Natural killer cell treated with Interleukin-12 subunit alpha and Interleukin-12 subunit beta and Interleukin-15 and Interleukin-18, amount 100 ng/mL, for 72 hours (primary cell): ENCODE measurements around the gene QPCT. TPM values are rescaled to one million over a fixed set of nuclear protein-coding genes. Genes with fewer than 3 reads are reported as not detected.
"Not testable (repeated sequence)": the region's sequence is repeated elsewhere in the genome, so short reads cannot be mapped to it uniquely, and the experiment has no call there.

Source experiments
- ATAC-seq, 2 donors: fragments of 150-1000 bp; cut with Tn5 transposase in 1 of 2; sonication (Bioruptor Pico), chemical (Tn5 transposase) in 1 of 2; 2 replicates each; pipeline ENCODE4 v1.10.0; 2021
- DNase-seq: peaks from one replicate; pipeline ENCODE4 v3.0.0; 2022; ENCODE audit warnings: low spot score
- H3K27ac Mint-ChIP-seq, 2 donors: 1 replicate in 1 of 2; 2 replicates in 1 of 2; pipeline ENCODE4 v1.8.0; 2022; ENCODE audit warnings: mixed read lengths in 2 of 2, mild to moderate bottlenecking in 1 of 2, moderate library complexity in 1 of 2
- H3K27me3 Mint-ChIP-seq, 2 donors: 1 replicate in 1 of 2; 2 replicates in 1 of 2; pipeline ENCODE4 v1.8.0; 2022; ENCODE audit warnings: mixed read lengths in 2 of 2
- H3K36me3 Mint-ChIP-seq: one replicate; pipeline ENCODE4 v1.8.0; 2022; ENCODE audit warnings: mixed read lengths
- H3K4me1 Mint-ChIP-seq, 2 donors: 1 replicate in 1 of 2; 2 replicates in 1 of 2; pipeline ENCODE4 v1.8.0; 2022; ENCODE audit warnings: low read depth in 2 of 2, mixed read lengths in 2 of 2, mild to moderate bottlenecking in 1 of 2
- H3K4me3 Mint-ChIP-seq: one replicate; pipeline ENCODE4 v1.8.0; 2022; ENCODE audit warnings: mixed read lengths
- H3K9me3 Mint-ChIP-seq: 2 replicates; pipeline ENCODE4 v1.8.0; 2022; ENCODE audit warnings: mixed read lengths
- total RNA-seq, 2 donors: library from RNA; stranded (reverse); gene quantifications; one replicate each; pipeline ENCODE4 v1.2.3, GENCODE V29; 2022

Gene QPCT
- total RNA-seq = 1 to 10 TPM in 1 of 2 donors, under 1 TPM in 1; 0.33 to 1.5 TPM

DNA sequence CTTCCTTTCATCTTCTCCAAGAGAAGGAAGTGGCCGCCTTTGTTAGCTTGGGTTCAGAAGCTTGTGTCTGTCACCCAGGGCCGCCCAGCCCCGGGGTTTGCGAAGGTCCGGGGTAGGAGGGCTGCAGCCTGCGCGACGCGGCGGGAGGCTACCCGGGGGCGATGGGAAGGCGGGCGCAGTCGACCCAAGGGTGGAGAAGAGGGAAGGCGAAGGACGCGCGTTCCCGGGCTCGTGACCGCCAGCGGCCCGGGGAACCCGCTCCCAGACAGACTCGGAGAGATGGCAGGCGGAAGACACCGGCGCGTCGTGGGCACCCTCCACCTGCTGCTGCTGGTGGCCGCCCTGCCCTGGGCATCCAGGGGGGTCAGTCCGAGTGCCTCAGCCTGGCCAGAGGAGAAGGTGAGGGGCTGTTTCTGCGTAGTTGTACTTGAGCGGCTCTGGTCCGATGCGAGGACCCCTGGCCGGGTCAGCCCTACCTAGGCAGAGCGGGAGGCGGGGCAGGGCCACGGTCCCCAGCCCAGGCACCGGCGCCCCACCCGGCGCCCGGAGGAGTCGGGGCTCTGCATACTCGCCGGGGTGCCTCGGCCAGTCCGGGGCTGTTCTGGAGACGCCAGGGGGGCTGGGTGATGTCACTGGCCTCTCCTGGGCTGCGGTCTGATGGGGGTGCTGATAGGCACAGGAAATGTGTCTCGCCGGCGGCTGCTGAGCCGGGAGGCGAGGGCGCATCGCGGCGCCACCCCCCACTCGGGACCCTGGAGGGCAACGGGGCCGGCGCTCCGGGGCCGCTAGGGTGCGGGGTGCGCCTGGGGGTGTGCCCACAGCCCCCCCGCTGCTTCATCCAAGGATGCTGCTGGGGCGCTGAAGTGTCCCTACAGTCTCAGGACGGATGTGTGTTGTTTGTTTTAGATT lies at the start of gene QPCT:
Gene QPCT (plus strand): TSS at position 178 of the 909 bp plus-strand sequence. CDS start 102 bp downstream, at position 280.
- H3K36me3 Mint-ChIP-seq = no peaks in the 10 kb centered on the region
- H3K9me3 Mint-ChIP-seq = no peaks in the 10 kb centered on the region
- no peak within 1 kb of the TSS for H3K27ac Mint-ChIP-seq
- DNase-seq = peak; percentile 65
- peak within 1 kb of the TSS; percentile 85 for H3K4me3 Mint-ChIP-seq
- peak; percentile 88 to 95 for ATAC-seq
- peaks cover 23 to 40% of the 10 kb centered on the region in 2 donors for H3K27me3 Mint-ChIP-seq
- H3K4me1 Mint-ChIP-seq = peaks cover 5 to 11% of the 10 kb centered on the region in 2 donors

DNA sequence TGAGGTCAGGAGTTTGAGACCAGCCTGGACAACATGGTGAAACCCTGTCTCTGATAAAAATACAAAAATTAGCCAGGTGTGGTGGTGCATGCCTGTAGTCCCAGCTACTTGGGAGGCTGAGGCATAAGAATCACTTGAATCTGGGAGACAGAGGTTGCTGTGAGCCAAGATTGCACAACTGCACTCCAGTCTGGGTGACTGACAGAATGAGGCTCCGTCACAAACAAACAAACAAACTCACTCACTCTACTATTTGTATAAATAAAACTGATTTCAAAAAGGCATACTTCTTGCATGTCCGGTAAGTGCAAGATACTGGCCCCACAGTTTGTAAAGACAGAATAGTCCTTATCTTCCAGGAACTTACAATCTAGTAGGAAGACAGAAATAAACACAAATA lies 49.6 kb upstream of the QPCT start:
- not testable (repeated sequence) for H3K27ac Mint-ChIP-seq, ATAC-seq, H3K4me3 Mint-ChIP-seq, H3K36me3 Mint-ChIP-seq, H3K27me3 Mint-ChIP-seq, H3K9me3 Mint-ChIP-seq, DNase-seq
- H3K4me1 Mint-ChIP-seq = peaks cover 19 to 21% of the 10 kb centered on the region in 2 donors

DNA sequence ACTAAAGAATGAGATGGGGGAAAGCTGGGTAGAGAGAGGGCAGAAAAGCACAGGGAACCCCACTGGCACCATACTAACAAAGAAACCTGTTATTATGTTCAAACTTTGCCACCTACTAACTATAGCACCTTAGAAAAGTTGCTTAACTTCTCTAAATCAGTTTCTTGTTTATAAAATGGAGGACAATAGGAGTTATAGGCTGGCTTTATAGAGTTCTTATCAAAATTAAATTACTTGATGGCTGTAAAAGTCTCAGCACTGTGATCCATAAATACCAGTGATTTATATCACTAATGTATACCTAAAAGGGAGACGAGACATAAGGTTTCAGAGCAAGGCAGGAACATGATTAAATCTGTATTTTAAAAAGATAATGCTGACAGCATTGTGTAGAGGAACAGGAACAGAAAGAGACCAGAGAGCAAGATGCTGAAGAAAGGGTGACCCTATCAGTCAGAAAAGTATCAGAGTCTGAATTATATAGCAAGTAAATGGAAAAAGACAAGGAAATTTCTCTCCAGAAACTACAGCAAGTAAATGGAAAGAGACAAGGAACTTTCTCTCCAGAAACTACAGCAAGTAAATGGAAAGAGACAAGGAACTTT lies 48.9 kb upstream of the QPCT start:
- ATAC-seq (no peak), DNase-seq (no peak)
- Mint-ChIP-seq H3K27me3 (no peaks in the 10 kb centered on the region), H3K4me1 (peaks cover 19 to 21% of the 10 kb centered on the region in 2 donors), H3K27ac (no peak overlapping the region), H3K36me3 (peaks cover 8% of the 10 kb centered on the region), H3K4me3 (no peak overlapping the region), H3K9me3 (no peaks in the 10 kb centered on the region)

DNA sequence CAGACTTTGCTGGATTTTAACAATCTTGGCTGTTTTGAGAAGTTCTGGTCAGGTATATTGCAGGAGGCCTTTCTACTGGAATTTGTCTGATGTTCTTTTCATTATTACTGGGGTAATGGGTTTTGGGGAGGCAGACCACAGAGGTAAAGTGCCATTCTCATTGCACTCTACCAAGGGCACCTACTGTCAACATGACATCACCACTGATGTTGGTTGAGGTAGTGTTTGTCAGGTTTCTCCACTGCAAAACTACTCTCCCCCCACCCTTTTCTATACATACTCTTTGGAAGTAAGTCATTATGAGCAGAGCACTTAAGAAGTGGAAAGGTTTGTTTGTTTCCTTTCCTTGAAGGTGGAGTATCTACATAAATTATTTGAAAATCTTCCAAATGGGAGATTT lies 46.8 kb upstream of the QPCT start:
- no peak for DNase-seq
- Mint-ChIP-seq H3K36me3 (no peaks in the 10 kb centered on the region), H3K9me3 (no peaks in the 10 kb centered on the region)

DNA sequence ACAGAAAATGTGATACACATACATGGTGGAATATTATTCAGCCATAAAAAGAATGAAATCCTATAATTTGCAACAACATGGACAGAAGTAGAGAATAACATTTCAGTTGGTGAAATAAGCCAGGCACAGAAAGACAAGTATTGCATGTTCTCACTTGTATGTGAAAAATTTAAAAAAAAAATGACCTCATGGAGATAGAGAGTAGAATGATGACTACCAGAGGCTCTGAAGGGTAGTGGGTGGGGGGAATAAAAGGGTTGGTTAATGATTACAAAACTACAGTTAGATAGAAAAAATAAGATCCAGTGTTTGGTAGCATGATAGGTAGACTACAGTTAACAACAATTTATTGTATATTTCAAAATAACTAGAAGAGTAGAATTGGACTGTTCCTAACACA lies 44.3 kb upstream of the QPCT start:
- DNase-seq (no peak), ATAC-seq (no peak)
- H3K27ac Mint-ChIP-seq = no peak overlapping the region
- no peak overlapping the region for H3K4me3 Mint-ChIP-seq
- H3K36me3 Mint-ChIP-seq = no peaks in the 10 kb centered on the region
- no peaks in the 10 kb centered on the region for H3K9me3 Mint-ChIP-seq
- peaks cover 30 to 31% of the 10 kb centered on the region in 2 donors for H3K4me1 Mint-ChIP-seq
- no peaks in the 10 kb centered on the region for H3K27me3 Mint-ChIP-seq

More for the DNA sequence above, 46.8 kb upstream of the QPCT start:
- peaks cover 25 to 28% of the 10 kb centered on the region in 2 donors for H3K4me1 Mint-ChIP-seq
- H3K27me3 Mint-ChIP-seq = no peaks in the 10 kb centered on the region
- H3K27ac Mint-ChIP-seq = no peak overlapping the region
- no peak for ATAC-seq
- H3K4me3 Mint-ChIP-seq = no peak overlapping the region

DNA sequence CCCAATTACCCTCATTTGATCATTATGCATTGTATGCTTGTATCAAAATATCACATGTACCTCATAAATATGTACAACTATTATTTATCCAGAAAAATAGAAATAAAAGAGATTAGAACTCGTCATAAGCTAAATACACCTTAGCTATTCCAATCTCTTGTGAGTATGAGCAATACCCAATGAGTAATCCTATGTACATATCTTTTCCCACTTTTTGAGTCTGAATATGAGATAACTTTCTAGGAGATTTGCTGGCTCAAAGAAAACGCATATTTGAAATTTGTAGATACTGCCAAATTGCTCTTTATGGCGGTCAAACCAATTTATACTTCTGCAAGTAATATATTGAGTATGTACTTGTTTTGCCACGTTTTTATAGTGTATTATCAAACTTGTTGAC lies 43.9 kb upstream of the QPCT start:
- H3K4me1 Mint-ChIP-seq = peaks cover 26 to 27% of the 10 kb centered on the region in 2 donors

DNA sequence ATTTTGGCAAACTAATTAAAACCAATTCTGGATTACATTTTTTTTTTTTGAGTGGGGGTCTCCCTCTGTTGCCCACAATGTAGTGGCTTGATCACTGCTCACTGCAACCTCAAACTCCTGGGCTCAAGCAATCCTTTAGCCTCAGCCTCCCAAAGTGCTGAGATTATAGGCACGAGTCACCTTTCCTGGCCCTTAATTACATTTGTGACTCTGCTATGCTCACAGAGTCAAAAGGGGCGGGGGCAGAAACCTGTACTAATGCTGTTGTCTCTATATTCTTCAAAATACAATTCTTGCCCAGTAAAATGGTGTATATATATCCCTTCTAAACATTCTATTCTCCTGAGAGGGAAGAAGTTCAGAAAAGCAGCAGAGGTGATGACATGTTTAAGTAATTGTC lies 43.0 kb upstream of the QPCT start:
- DNase-seq (no peak), ATAC-seq (no peak)
- Mint-ChIP-seq H3K9me3 (no peaks in the 10 kb centered on the region), H3K36me3 (no peaks in the 10 kb centered on the region), H3K4me1 (peaks cover 28 to 33% of the 10 kb centered on the region in 2 donors), H3K4me3 (no peak overlapping the region), H3K27ac (no peak overlapping the region), H3K27me3 (no peaks in the 10 kb centered on the region)

More for the DNA sequence above, 43.9 kb upstream of the QPCT start:
- Mint-ChIP-seq H3K4me3 (no peak overlapping the region), H3K27ac (no peak overlapping the region), H3K9me3 (no peaks in the 10 kb centered on the region), H3K27me3 (no peaks in the 10 kb centered on the region), H3K36me3 (no peaks in the 10 kb centered on the region)
- no peak for DNase-seq
- ATAC-seq = no peak

DNA sequence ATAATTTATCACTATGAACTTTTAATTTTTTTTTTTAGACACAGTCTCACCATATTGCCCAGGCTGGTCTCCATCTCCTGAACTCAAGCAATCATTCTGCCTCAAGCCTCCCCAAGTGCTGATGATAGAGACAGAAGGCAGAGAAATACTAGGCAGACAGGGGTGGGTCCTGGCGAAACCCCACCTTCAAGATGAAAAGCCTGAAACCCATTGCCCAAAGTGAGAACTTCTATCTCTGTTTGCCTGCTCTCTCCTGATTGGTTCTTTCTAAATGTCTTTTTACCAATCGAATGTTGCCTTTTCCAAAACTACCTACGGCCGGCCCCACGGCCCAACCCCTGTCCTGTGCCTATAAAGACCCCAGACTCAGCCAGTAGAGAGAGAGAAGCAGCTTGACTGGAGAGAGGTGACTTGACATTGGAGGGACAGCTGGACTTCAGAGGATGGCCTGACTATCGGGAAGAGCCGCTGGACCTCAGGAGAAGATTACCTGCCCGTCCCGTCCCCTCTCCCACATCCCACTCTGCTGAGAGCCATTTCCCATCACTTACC lies 41.7 kb upstream of the QPCT start:
- H3K27ac Mint-ChIP-seq = no peak overlapping the region
- H3K4me3 Mint-ChIP-seq = no peak overlapping the region
- no peaks in the 10 kb centered on the region for H3K27me3 Mint-ChIP-seq
- no peak for DNase-seq
- peaks cover 28 to 29% of the 10 kb centered on the region in 2 donors for H3K4me1 Mint-ChIP-seq
- no peaks in the 10 kb centered on the region for H3K9me3 Mint-ChIP-seq
- no peaks in the 10 kb centered on the region for H3K36me3 Mint-ChIP-seq
- ATAC-seq = no peak

DNA sequence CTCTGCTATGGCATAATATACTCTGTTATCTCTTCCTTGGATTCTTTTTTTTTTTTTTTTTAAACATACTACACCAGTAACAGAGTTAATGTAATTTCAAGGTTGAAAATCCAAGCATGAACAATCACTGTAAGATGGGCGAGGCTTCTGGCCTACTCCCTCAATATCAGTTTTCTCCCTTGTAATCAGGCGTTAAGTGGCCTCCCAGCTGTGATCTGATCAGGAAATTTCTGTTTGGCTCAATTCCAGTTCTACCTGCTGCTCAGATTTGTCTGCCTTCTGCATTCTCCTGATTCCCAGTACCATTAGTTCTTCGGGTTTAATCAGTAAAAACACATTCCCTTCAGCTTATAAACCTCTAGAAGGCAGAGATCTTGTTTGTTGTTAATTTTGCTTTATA lies 38.4 kb upstream of the QPCT start:
- DNase-seq = no peak
- ATAC-seq = no peak
- H3K4me3 Mint-ChIP-seq = no peak overlapping the region
- H3K27me3 Mint-ChIP-seq = no peaks in the 10 kb centered on the region
- H3K9me3 Mint-ChIP-seq = no peaks in the 10 kb centered on the region
- H3K27ac Mint-ChIP-seq = no peak overlapping the region
- peaks cover 25 to 31% of the 10 kb centered on the region in 2 donors for H3K4me1 Mint-ChIP-seq
- H3K36me3 Mint-ChIP-seq = no peaks in the 10 kb centered on the region

DNA sequence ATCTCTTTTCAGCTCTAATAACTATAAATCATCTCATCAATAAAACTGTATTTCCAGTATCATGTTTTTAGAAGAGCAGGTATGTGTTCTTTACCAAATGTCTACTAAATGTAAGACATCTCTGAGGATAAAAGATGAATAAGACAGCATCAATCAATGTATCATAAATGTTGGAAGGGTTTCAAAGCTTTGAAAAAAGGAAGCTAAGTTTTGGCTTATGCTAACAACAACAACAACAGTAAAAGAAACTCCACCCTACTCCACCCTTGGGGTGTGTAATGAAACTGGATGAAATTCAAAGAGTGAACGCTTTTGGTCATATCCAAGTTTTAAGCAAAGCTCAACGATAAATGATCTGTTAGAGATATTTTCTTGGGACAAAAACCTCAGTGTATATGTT lies 36.9 kb upstream of the QPCT start:
- H3K9me3 Mint-ChIP-seq = no peaks in the 10 kb centered on the region
- H3K36me3 Mint-ChIP-seq = no peaks in the 10 kb centered on the region
- peaks cover 19 to 26% of the 10 kb centered on the region in 2 donors for H3K4me1 Mint-ChIP-seq

DNA sequence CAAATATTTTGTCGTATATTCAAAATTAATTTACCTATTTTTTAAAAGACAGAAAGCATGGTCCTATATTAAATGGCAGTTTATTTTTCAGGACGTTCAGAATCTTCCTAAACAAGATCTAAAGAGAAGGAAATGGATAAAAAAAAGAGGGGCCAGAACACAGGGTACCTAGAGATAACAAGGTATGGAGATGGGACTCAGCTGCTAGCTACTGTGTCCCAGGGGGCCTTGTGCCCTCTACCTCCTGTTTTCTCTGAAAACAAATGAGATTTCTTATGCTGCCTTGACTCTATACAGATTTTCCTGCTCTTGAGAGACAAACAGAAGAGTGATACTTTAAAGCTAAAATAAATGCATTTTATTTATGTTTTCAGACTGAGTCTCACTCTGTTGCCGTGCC lies 29.1 kb upstream of the QPCT start:
- Mint-ChIP-seq H3K27me3 (no peaks in the 10 kb centered on the region), H3K36me3 (no peaks in the 10 kb centered on the region), H3K4me1 (peaks cover 30 to 42% of the 10 kb centered on the region in 2 donors), H3K4me3 (no peak overlapping the region), H3K9me3 (no peaks in the 10 kb centered on the region), H3K27ac (no peak overlapping the region)
- no peak for ATAC-seq
- no peak for DNase-seq

More for the DNA sequence above, 36.9 kb upstream of the QPCT start:
- H3K27ac Mint-ChIP-seq = no peak overlapping the region
- ATAC-seq = no peak
- H3K4me3 Mint-ChIP-seq = no peak overlapping the region
- no peaks in the 10 kb centered on the region for H3K27me3 Mint-ChIP-seq
- DNase-seq = no peak

DNA sequence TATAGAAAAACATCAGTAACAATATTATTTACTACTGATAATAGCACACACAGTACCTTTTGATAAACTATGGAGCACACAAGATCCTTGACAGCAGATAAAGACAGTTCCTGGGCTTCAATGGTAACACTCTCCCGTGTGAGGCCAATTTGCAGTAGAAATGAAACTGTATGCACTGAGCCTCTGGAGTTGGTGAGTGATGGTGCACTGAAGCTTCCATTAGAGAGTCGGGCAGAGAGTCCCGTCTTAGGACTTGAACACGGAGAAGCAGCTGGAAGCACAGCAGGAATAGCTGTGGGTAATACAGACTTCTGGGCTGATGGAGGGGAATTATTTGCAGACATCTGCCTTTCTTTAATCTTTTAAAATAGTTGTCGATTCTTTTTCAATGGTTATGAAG lies 28.2 kb upstream of the QPCT start:
- no peak overlapping the region for H3K4me3 Mint-ChIP-seq
- no peaks in the 10 kb centered on the region for H3K9me3 Mint-ChIP-seq
- no peak overlapping the region for H3K27ac Mint-ChIP-seq
- H3K4me1 Mint-ChIP-seq = peaks cover 25 to 34% of the 10 kb centered on the region in 2 donors
- ATAC-seq = no peak
- H3K36me3 Mint-ChIP-seq = no peaks in the 10 kb centered on the region
- H3K27me3 Mint-ChIP-seq = no peaks in the 10 kb centered on the region
- no peak for DNase-seq

DNA sequence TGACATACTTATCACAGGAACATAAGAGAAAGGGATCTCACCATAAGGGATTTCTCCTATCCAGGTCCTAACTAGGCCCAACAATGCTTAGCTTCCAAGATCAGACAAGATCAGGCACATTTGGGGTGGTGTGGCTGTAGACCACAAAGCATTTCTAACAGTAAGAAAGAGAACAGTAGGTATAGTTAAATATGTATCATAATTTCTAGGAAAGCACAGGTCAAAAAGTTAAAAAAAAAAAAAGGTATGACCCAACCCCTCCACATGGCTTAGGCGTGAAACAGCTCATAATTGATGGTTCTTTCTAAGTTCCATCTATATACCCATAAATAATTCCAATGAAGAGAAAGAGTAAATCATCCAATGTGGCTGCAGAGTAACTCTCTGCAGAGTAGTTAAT lies 26.7 kb upstream of the QPCT start:
- peak overlapping the region; percentile 35 for H3K4me3 Mint-ChIP-seq
- peak in 1 of 2 donors; percentile 56 for ATAC-seq

DNA sequence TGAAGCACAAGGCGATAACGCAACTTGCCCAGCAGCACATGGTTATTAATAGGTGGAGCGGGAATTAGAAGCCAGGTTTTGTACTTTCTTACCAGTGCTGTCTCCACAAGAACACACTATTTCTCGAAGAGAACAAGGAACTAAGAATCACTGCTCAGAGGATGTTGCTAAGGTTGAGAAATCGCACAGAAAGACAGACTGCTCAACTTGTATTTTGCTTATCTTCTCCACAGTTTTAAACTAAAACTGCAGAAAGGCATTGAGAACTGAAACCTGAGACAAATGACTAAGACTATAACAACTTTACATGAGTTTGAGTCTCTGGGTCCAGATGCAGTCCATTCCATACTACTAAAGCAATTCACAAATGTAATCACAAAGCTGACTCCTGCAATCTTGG lies 26.0 kb upstream of the QPCT start:
- Mint-ChIP-seq H3K27ac (no peak overlapping the region), H3K36me3 (no peaks in the 10 kb centered on the region), H3K4me3 (no peak overlapping the region), H3K27me3 (no peaks in the 10 kb centered on the region), H3K9me3 (no peaks in the 10 kb centered on the region), H3K4me1 (peaks cover 36 to 38% of the 10 kb centered on the region in 2 donors)
- DNase-seq (no peak), ATAC-seq (peak in 1 of 2 donors; percentile 46)

More for the DNA sequence above, 26.7 kb upstream of the QPCT start:
- Mint-ChIP-seq H3K27ac (no peak overlapping the region), H3K9me3 (no peaks in the 10 kb centered on the region), H3K36me3 (no peaks in the 10 kb centered on the region), H3K27me3 (no peaks in the 10 kb centered on the region), H3K4me1 (peaks cover 35 to 38% of the 10 kb centered on the region in 2 donors)
- no peak for DNase-seq
